GM19043 (cell line): ENCODE measurements around the gene DYSF.

Experiments
- ATAC-seq: cut with Tn5 transposase; IDR thresholded peaks from one replicate; pipeline ENCODE4 v1.9.1; 2021; ENCODE audit warnings: low read depth; ENCODE audit not compliant: unreplicated experiment

The DYSF gene

DNA sequence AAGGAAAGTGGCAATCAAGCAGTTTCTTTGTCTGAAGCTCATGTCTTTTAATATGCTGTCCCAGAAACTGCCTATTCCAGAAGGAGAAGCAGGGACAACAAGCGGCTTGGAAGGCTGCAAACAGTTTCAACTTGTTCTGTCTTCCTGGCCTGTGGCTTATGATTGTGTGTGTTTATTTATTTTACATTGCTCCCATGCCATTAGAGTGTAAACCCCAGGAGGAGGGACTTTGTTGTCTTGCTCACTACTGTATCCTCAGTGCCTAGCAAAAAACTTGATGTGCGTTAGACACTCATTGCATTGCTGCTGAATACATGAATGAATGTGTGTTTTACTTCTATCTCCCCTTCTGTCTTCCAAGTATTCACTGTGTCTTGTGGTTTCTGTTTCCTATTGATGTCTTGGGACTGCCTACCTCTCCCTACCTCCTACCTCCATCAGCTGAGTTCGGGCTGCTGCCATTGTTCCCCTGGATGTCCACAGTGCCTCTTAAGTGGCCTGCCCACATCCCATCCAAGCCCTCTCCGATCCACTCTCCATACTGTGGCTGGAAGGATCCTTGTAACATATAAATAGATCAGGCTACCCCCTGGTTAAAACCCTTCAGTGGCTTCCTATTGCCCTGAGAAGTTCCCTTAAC is 261.4 kb downstream of the DYSF start:
- ATAC-seq = no peak

DNA sequence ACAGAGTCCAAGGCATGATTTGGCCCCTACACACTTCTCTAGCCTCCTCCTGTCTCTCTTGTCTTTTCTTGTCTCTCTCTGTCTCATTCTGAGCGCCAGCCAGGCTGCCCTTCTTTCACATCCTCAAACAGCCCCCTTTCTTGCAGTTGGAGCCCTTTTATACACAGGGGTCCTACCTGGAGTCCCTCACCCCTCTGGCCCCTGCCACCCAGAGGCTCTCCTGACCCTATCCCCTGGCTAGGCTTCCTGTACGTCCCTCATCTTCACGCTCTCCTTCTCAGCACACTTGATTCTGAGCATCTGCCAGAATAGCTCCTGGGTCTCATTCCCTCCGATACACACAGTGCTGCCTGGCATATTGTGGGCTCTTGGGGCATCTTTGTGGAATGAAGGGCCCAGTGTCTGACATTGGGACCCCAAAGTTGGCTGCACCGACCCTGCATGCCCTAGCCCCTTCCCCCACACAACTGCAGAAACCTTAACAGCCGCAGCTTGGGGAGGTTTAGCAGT is 261.9 kb downstream of the DYSF start:
- no peak for ATAC-seq

DNA sequence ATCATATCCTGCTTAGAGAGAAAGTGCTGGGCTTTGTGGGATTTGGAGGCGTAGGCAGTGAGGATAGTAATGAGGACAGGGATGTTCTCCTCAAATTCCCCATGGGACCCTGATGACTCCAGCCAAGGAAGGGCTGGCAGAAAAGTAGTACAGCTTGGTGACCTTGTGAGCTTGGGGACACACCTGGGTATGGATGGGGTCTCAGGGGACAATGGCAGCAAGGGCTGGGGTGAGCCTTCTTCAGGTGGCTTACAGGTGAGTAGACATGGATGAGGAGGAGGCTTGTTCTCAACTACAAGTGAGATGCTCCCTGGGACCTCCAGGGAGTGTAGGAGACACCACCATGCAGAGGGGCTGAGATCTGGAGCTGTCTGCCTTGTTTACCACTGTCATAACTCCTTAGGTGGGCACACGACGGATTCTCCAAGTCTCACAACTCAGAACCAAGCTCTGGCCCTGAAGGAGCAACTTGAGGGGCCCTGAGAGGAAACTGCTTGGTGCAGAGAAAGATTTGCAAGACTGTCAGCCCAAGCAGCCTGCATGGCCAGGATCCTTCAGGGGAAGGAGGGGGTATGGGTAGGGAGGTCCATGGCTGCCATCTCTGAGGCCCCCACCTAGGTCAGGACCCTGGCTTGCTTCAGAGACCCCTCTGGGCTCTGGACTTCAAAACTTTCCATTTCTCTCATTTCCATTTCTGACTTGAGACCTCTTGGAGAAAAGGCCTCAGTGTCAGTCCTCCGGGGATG is 262.8 kb downstream of the DYSF start:
- ATAC-seq = no peak

DNA sequence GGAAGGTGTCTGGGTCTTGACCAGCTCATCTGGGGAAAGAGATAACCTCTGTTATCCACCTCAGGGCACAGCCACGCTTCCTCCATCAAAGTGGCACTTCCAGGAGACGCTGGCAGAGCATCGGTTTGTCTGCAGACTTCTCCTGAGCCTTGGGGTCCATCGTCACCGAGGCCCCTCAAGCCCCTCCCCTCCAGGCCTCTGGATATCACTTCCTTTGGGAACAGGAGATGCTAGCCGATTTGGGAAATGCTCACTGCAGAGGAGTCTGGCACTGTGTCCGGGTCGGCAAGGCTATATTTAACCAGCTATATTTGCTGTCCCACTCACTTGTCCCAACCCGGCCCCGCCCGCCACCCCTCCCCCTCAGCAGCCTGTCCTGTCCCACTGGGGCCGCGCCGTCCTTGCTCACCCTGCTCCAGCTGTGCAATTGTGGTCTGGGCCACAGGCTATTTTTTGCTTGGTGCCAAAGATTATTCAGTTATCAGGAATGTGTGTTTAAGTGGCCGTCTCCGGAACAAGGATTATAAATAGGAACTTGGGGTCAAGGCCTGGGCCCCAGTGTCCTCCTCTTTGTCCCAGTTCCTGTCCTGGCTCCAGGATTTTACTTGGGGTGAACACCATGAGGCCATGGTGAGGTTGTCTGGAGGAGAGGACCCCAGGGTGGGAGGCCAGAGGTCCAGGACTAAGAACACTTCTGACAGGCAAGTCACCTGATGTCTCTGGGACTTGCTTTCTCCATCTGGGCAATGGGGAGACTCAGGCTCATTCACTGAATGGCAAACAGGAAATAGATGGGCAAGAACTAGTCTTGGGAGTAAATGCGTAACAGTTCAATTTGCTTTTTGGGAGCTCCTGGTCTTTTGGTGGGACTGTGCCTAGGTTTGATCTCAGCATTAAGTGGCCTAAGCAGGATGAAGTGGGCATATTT is 263.6 kb downstream of the DYSF start:
- no peak for ATAC-seq

DNA sequence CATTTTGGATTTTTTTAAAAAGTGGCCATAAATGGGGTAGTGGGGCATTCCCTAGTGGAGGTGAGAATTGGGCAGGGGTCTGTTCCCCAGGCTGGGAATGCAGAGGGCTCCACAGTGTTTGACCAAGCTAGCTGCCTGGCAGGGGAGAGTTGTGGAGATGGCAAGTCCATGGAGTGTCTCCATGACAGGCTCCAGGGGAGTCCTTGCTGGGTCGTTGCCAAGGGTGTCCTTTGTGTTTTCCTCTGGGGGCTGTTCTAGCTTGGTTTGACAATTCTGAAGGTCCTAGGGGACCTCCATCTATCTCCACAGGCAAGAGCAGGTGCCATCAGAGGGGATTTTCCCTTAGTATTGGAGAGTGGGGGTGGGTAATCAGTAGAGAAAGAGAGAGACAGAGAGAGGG is 265.3 kb downstream of the DYSF start:
- ATAC-seq = no peak

DNA sequence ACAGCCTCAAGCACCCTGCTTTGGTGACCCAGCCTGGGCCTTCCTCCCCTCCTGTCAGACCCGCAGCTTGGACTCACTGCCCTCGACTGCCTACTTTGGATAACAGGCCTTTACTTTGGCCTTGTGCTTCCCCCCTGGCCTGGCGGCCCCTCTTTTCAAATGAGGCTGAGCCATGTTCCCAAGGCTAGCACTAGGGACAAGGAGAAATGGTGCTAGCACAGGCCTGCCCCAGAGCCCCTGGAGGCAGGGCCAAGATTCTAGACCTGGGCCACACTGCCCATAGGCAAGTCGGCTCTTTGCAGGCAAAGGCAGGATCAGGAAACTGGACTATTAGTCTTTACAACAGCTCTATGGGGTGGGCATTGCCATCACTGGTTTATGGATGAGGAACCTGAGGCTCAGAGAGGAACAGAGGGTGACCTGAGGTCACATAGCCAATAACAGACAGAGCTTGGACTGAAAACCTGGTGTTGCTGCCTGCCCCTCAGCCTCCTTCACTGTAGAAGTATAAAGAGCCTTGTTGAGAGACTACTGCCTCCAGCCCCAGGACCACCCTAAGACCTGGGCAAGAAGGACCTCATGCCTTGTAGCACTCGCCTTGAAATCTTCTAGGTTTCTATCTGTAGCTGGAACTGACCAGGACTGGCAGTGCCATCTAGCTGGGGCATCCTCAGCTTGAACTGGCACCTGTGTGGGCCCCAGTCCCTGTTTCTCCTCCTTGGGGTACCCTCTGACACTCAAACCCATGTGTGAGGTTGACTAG is 266.3 kb downstream of the DYSF start:
- no peak for ATAC-seq

DNA sequence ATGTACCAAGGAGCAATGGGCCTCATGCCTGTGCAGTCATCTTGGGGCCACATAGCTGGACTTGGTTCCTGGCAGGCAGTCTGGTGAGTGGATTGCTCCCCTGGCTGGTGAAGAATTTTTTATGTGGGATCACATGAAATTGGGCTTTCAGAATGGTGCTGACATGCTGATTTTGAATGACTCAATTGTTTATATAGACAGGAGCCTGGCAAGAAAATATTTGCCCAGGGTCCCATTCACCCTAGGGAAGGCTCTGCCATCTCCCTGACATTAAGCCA is 266.9 kb downstream of the DYSF start:
- no peak for ATAC-seq

DNA sequence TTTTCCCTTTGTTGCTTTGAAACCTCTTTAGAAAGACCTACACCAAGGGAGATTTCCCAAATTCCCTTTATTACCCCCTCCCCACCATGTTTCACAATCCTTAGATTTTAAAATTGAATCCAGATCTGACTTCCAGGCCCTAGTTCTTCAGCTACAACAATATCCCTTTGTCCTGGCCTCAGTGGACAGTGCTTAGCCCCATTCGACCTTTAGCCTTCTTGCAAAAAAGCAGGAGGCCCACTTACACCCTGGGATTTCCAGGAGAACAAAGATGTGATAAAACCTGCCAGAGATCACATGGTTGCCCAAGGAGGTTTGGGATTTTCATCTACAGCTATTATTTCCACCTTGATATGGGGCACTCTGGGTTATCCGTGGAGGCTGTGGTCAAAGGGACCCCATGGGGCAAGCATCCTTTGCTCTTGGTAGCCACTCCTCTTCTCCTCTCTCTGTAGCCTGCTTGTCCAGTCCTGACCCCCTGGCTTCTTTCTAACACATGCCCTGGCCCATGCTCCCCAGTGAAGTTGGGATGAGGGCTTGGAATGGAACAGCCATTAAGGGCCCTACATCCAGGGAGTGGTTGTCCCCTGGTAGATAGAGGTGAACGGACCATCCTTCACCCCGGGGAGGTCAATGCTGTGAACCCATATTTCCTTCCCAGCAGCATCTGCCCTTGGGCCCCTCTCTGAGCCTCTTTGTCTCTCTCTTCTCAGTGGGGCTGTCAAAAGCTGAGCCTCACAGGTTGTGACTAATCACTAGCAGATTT is 267.4 kb downstream of the DYSF start:
- ATAC-seq = no peak

DNA sequence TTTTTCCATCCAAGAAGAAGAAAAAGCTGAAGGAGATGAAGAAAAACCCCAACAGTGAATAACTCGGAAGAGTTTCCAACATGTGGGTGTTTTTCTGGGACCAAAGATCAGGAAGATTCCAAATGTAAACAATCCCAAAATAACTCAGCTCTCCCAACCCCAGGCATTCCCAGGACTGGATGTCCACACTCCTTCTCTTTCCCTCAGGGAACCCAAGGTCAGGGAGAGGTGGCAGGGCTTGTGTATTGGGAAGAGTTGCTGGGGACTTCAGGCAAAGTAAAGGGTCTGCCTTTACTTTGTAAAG is 268.0 kb downstream of the DYSF start:
- ATAC-seq = no peak

DNA sequence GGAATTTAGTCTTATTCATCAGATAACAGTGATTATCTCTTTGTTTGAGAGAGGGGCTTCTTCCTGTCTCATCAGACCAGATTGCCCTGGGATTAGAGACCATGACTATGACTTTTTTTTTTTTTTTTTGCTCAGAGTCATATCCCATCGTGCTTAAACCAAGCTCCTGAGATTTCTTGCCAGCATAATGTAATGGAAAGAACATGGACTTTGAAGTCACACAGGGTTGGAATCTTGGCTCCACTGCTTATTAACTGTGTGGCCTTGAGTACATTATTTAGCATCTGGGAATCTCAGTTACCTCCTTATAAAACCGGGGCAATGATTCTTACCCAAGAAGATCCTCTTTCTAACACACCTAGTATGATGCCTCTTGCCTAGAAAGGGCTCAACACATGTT is 268.3 kb downstream of the DYSF start:
- ATAC-seq = no peak

DNA sequence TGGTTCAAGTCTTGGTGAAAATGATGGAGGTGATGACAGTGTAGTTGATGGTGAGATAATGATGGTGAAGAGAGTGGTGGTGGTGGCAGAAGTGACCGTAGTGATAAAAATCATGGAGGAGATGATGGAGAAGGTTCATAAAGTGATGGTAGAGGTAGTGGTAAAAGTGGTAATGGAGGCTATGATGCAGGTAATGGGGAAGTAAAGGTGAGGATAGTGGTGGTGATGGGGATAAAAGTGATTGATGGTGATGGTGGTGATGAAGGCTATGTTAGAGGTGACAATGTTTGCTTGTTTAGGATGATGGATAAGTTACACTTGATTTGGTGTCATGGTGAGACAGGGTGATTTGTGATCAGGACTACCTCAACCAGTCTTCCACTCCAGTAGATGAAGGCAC is 268.9 kb downstream of the DYSF start:
- ATAC-seq = no peak

DNA sequence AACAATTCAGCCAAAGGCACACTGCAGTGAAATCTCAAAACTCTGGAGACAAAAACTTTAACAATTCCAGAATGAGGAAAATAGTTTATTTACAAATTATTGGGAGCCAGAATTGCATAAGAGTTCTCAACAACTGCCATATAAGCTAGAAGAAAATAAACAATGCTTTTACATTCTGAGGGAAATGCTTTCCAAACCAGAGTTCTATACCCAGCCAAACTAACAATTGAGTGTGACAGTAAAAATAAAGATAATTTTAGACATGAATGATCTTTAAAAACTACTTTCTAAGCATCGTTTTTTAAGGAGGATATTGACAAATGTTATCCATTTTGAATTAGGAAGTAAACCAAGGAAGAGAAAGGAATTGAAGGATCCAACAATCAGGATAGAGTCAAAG is 271.4 kb downstream of the DYSF start:
- no peak for ATAC-seq

DNA sequence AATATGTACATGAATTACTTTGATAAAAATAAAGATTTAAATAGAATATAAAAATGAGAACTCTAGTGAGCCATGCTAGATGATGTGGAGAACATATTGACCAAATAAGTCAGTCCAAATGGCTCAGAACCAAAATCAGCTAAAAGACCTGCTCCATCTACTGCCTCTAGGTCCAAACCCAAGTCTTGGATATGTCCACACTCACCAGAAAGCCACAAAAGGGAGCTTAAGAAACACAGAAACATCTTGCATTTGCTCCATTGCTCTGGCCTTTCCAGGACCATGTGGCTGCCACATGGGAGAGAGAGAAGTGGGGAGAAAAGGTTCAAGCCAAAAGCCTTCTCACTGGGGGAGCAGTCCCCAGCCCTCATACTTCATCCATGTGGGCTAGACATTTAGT is 272.5 kb downstream of the DYSF start:
- ATAC-seq = no peak

DNA sequence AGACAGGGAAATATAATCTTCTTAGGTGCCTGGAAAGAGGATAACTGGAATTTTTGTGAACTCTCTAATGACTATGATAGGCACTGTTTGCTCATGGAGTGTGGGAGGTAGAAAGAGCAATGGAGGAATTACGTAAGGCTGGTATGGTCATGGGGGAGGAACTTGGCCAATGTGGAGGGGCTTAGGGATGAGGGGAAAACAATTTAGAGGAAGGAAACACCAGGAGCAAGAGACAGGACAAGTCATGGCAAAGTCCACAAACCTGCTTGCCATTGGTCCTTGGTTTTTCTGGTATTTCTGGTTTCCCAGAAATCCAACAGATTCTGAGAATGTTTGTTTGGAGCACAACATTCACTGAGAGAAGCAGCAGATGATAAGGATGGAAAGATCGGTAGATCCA is 274.2 kb downstream of the DYSF start:
- no peak for ATAC-seq

DNA sequence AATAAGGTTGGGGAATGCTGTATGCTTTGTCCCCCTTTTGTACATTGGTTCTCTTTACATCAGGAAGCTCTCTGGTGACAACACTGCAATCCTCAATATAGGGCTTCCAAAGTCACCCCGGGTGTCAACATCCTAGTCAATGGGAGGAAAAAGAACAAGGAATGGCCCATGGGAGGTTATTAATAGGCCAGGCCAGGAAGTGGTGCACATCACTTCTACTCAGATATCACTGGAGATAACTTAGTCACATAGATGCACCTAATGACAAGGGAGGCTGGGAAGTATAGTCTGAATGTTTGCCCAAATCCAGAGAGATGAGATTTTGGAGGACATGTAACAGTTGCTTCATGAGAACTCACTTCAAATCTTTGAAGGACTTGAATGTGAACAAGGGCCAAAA is 274.7 kb downstream of the DYSF start:
- ATAC-seq = no peak

DNA sequence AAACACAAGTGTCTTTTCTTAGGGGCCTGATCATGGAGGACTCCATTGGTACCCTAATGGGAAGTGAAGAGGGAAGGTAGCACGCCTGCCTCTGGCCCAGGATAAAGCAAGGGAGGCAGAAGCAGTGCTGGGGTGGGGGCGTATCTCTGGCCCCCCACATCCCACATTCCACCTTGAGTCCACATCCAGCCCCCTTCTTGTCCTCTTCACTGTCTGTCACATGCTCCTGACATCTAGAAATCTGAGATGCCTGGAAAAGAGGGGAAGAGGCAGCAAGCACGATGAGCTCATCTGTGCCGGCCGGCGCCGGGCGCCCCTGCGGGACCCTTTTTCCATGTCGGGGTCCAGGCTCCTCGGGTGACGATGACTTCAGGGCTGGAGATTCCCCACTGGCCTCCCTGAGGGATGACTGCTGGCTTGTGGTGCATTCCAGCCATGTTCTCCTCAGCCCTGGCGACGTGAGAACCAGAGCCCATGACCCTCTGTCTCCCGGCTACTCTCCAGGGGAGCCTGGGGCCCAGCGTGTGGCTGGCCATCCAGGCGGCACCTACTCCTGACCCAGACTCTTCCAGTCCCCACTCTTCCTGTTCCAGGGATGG is 277.5 kb downstream of the DYSF start:
- ATAC-seq = no peak

DNA sequence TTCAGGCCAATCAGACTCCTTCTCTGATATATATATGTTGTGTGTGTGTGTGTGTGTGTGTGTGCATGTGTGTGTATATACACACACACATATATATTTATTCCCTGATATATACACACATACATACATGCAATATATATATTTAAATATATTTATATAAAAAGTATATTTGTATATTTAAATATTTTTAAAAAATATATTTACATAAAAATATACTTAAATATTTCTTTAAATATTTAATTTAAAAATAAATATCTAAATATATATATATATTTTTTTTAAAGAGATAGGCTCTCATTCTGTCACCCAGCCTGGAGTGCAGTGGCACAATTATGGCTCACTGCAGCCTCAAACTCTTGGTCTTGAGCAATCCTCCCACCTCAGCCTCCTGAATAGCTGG is 281.3 kb downstream of the DYSF start:
- no peak for ATAC-seq

DNA sequence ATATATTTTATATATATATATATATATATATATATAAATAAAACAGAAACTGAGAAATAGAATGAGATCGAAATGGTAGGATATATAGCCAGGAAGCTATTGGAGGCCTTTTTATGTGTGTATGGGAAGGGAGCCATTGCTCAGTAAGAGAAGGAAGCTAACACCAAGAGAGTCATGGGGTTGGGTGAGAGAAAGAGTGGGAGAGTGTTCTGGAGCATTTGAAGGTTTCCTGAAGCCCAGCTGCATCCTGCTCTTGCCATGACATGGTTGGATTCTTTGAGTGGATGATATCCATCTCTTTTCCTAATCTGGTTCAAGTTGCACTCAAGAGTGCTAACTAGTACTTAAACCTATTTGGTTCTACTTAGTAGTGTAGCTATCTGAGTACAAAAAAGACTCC is 282.3 kb downstream of the DYSF start:
- no peak for ATAC-seq
